ENCODE results near the gene CHRM3.
"Not testable (repeated sequence)": the region's sequence is repeated elsewhere in the genome, so short reads cannot be mapped to it uniquely, and the experiment has no call there.

The CHRM3 gene

DNA sequence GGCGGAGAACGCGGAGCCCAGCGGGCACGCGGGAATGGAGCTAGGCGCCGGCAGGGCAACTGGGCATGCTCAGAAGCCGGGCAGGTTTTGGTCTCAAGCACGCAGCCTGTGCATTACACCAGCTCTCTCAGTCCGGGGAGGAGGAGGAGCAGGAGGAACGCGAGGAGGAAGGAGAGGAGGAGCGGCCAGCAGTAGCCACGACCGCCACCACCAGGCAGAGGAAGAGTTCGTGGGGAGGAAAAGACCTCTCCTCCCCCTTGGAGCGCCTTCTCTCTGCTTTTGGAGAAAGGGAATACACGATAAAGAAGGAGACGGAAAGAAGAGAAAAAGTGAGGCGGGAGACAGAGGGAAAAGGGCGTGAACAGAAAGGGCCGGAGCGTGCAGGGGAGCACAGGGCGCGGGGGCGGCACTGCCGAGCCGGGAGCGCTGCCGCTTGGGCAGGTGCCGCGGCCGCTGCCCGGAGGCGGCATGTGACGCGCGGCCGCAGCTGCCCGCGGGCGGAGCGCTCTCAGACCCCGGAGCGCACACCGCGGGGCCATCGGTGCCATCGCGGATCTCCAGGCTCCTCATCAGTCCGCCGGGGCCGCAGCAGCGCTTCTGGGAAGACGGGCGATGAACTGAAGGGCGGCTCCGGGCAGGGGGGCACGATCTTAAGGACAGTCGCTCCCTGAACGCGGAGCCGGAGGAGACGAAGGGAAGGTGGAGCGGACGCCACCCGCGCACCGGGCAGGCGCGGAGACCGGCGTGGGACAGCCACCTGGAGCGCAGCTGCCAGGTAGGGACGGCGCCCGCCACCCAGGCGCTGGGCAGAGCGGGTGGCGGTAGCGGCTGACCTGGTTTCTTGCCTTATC lies at the start of gene CHRM3:
Gene CHRM3 (plus strand): TSS at position 116 of the 851 bp plus-strand sequence. CDS start 520,884 bp downstream, outside the sequence.
- no peak for DNase-seq

DNA sequence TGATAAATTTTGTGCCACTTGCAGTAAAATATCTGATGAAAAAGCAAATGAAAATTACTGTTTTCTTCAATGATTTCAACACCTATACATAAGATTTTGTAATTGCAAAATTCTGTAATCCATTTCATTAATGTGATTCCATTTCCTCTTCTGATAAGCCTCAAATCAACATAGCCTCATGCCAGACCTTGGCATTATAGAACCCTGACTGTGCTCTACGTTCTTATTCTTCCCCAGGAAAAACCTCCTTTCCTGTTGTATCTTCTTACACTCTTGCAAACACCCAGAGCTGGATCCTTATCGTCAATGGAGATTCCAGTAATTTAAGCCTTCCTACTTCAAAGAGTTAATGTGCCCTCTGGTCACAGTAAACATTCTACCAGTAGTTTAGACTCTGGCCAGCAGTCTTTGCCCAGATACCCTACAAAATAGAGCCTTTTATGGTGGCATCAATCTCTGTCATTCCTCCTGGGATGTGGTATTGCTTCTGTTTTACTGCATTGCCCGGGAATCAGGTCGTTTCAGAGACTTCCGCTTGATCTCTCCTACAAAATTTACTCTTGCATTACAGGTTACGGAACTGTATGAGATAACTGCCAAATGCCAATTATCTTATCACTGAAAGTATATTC lies 48.5 kb upstream of the CHRM3 start:
- no peak for DNase-seq

DNA sequence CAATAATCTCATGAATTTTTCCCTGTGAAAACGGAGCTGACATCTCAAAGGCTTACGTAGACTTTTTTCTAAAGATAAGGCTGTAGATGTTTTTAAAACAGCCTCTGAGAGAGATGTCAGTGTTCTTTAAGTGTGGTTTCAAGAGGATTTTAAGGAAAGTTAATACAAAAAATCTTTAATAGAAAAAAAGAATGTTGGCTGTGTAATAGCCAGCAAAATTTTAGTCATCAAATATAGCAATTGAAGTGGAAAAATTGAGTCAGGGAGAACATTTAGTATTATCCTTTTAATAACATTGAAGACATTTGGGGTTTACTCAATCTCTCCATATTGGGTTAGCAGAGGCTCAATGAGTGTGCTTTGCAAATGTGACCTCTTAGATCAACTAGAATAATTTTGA lies 38.6 kb upstream of the CHRM3 start:
- no peak for DNase-seq

DNA sequence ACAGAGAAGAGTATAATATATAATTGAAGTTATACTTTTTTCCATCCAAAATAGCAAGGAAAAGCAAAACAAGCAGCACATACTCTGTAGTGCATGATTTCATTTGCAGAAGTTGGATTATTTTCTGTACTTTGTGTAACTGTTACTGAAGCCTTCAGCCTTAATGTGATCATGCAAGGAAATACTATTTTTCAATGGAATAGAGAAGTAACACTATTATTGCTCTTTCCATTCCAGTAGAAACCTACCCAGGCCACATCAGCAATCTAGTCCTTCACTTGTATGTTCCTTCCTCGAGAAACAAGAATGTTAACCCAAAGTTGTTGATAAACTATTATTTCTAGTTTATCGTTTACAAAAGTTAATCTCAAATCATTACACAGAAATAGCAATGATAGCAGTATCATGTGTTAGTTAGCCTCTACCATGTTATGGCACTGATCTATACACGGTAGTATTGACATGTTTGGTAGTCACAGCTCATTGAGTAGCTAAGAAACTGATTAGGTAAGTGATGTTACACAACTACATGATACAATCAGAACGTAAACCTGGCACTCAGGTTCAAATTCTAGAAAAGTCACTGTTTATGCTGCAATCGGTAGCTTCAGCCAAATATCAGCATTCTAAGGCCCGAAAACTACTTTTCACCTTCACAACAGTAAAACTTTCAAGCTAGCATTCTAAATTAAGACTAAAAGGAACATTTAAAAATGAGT lies 37.6 kb upstream of the CHRM3 start:
- DNase-seq, result no peak

DNA sequence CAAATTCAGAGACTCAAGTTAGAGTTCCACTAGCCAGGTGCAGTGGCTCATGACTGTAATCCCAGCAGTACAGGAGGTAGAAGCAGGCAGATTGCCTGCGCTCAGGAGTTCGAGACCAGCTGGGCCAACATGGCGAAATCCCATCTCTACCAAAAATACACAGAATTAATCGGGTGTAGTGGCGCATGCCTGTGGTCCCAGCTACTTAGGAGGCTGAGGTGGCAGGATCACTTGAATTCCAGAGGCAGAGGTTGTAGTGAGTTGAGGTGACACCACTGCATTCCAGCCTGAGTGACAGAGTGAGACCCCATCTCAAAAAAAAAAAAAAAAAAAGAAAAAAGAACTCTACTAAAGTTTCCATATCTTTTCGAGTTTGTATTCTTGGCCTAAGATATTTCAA lies 36.7 kb upstream of the CHRM3 start:
- no peak for DNase-seq

DNA sequence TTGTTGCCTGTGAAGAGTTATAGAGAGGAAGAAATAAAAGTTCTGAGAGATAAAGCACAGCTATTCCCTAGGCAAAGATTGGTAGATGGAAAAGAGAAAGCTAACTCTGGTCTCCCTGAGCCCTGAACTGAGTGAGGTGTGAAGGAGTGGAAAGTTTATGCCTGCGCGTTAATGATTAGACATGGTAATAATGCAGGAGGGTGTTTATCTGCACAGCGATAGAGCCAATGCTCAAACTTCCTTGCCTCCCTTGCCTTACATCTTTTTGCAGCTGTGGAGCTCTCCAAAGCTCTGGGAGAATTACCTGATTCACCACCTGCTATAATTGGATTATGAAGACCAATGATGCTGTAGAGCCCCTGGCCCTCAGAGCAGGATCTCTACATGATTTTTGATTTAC lies 32.8 kb upstream of the CHRM3 start:
- no peak for DNase-seq

DNA sequence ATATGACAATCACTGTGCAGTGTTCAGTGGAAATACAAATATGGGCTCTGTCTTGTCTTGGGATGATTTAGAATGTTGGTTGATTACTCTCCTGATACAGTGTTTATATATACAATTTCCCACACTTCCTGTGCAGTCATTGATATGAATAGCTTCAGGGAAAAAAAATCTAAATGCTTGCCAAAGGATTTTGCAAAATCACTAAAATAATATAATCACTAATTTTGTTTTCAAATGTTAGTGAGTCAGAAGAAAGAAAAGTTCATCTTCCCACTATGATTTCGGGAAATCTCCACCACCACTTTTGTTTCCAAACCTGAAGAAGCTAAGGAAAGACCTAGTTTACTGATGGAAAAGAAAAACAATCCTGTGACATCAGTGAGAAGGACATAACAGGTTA lies 32.1 kb upstream of the CHRM3 start:
- no peak for DNase-seq

DNA sequence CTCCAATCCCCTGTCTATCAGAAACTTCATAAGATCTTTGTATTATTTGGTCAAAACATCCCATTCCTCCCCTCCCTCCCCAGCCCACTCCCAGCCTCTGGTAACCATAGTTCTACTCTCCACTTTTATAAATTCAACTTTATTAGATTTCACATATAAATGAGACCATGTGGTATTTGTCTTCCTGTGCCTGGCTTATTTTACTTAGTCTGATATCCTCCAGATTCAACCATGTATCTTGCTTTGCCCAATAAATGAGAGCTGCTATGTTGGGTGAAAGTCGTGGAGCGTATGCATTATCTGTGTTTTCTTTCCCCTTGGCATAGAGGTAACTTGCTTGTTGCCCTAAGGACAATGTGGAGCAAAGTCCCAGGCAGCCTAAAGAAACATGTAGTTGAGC lies 28.5 kb upstream of the CHRM3 start:
- no peak for DNase-seq

DNA sequence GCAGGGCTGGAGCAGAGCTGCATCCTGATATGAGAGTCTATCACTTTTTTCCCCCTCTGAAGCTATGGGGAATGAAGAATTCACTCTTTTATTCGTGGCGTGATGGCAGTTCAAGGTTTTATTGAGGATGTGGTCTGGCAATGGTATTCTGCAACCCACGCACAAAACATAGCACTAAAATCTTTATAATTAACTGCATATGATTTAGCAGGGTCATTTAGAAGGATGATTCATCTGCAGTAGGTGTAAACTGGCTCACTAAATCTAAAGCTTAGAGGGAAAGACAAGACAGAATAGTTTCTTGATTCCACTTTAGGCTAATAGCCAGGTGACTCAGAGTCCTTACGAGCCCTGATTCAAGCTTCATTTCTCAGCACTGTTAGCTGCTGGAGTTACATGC lies 25.0 kb upstream of the CHRM3 start:
- DNase-seq, result no peak

DNA sequence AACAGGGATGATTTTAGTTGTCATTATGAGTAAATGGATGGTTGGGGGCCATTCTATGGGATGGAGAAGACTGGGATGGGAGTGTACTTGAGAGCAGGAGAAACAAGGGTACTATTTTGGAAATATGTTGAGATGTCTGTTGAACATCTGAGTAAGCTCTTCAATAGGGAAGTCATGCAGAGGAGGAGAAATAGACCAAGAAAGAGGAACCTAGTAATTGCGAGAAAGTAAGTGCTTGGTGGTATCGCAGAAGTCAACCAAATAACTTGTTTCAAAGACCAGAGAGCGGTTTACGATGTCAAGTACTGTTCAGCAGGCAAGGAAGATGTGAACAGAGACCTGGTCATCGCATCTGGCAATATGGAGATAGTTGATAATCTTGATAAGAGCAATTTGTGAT lies 22.4 kb upstream of the CHRM3 start:
- no peak for DNase-seq

DNA sequence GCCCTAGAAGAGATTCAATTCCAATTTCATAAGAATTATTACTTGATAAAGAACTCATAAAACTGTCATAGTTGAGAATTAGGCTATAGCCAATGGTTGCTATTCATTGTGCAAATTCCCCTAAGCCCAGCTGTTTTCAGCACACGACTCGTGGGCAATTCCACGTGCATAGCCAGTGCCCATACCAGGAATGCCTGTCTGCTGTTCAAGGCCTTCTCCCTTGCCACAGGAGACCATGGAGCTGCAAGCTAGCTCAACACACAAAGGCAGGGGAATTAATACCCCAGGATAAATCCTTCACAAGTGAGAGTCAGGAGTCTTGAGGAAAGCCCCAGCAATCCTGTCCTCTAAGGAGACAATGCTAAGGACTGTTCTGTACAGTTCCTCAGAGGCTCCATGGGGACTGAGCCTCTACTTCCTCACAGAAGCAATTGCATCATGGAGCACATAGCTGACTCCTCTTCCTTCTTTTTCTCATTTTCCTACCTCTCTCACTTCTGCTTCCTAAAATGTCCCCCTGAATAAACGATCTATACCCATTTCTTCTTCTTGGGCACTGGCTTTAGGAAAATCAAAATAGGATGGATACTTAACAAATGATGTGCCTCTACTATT lies 19.1 kb upstream of the CHRM3 start:
- DNase-seq, result no peak

DNA sequence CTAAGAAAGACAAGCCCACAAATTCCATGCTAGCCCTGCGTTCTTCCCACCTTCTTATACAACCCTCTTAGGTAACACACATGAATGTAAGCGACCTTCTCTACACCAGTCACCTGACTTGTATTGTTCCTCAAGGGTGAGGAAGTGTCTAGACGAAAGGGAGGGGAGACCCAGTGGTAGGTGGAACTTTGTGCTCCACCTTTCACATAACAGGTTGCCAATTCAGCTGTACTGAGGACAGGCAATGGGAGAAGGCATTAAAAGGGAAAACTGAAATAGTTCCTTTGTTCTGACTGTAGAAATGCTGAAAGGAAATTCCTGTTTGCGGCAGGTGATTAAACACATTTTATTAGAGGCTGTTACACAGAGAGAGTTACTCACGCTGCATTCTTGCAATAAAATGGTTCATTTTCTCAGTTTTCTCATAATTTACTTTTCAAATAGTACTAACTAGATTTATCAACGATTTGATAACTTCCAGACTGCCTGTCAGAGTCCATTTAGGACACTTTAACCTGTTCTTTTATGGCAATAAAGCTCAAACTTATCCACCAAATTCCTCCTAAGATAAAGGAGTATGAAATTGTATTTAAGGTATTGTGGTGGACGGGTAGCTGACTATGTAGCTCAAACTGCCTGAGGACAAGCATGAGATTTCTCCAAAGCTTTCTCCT lies 17.8 kb upstream of the CHRM3 start:
- no peak for DNase-seq

DNA sequence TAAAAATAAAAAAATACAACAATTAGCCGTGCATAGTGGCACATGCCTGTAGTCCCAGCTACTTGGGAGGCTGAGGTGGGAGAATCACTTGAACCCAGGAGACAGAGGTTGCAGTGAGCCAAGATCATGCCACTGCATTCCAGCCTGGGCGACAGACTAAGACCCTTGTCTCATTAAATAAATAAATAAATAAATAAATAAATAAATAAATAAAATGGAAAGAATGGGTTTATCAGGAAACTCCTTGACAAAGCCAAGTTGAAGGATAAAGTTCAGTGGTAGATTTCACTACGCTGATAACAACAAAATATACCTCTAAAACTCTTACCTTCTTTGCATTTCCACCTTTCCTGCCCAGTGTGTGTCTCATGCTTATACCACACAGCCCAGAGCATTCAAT lies 15.5 kb upstream of the CHRM3 start:
- DNase-seq, result not testable (repeated sequence)

DNA sequence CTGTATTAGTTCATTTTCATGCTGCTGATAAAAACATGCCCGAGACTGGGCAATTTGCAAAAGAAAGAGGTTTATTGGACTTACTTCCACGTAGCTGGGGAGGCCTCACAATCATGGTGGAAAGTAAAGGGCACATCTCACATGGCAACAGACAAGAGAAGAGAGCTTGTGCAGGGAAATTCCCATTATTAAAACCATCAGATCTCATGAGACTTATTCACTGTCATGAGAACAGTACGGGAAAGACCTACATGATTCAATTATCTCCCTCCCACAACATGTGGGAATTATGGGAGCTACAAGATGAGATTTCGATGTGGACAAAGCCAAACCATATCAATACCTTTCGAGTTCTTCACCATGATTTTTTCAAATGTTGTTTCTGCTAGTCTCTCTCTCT lies 3.7 kb upstream of the CHRM3 start:
- DNase-seq, result no peak

DNA sequence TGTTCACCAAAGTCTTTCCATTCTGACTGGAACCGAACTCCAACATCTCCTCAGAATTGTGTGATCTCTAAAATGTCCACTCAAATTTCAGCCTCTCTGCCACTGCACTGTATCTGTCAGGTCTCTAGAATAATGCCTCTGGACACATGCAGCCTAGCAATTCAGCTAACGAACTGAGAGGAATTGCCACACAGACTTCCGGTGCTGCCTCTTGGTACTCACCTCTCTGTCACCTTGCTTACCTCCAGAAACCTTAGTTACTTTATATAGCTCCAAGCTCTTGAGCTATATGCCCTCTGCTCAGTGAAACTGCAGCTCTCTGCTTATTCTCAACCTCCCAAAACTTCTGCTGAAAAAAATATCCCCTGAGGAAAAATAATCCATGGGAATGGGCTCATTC lies 2.7 kb upstream of the CHRM3 start:
- no peak for DNase-seq

DNA sequence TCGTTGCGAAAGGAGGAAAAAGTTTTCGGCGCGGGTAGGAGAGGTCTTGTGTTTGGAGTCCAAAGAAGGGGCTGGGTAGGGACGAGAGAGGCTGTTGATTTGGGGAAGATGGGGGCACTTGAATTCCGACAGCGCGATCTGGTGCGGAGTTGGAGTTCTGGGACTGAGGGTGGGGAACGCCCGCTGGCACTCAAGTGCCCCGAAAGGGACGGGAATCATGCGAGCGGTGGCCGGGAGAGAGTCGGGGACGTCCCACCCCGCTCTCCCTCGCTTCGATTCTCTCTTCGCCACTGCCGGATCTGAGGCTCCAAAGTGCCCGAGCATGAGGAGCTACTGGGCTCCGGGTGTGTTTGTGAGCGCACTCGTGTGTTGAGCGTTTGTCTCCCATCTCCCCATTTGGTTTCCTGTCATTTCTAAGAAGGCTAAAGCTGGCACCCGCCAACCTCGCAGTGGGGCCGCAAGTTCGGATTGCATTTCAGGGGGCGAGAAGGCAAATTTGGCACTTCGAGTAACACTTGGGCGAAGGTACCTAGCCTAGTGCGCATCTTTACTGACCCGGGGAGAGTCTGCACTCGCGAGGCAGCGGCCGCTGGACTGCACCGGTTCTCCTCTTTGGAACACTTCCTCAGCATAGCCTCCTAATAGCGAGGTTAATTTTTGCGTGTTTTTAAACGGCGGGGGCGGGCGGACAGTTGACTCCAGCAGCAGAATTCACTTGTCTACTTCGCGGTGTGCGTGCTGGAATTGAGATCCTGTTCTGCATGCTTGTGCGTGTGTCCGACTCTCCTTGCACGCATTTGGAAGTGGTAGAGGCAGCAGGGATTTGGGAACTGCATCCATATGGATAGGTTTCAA lies 1.2 kb downstream of the CHRM3 start:
- DNase-seq, result no peak

DNA sequence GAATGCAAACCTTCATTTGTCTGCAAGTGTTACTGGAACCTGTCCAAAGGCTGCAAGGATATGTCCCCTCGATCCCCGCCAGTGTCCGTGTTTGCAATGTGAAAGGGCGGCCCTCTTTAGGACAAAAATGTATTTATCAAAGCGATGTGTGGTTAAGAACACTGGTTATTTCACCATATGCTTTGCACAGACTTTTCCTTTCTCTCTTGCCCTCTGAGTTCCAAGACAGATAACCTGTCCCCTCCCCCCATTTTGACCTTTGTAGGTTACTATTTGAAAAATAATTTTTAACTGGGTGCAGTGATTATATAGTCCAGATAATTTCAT lies 1.8 kb downstream of the CHRM3 start:
- no peak for DNase-seq

DNA sequence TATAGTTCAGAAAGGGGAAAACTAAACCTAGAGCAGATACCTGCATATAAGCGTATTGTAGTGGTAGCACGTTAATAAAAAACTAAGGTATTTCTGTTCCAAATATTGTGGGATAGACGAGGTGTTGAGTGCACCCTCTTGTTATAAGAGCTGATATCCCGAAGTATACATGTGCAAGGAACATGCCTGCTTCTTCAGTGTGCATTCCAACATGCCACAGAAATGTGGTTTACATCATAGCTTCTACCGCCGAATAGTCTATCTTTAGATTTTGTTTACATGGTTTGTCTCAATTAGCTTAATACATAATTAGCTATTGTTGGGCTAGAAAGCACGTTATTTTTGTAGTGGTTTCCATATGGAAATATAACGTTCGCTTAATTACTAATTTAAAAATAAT lies 2.2 kb downstream of the CHRM3 start:
- DNase-seq, result no peak

DNA sequence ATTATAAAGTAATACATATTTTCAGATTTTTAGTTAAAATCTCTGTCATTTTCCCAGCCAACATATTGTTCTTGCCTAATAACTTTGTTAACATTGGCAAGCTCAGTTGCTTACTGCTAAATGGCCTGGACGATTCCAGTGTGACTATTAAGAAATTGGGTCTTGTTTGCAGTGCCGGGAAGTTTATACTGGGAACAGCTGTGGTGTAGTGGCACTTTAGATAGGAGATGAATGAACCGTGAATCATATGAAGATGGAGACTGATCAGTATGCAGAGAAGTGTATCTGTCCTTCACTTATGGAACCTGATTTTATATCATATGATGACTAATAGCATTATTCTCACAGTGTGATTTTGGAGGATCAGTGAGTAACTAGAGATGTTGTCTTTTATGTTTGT lies 3.3 kb downstream of the CHRM3 start:
- no peak for DNase-seq

DNA sequence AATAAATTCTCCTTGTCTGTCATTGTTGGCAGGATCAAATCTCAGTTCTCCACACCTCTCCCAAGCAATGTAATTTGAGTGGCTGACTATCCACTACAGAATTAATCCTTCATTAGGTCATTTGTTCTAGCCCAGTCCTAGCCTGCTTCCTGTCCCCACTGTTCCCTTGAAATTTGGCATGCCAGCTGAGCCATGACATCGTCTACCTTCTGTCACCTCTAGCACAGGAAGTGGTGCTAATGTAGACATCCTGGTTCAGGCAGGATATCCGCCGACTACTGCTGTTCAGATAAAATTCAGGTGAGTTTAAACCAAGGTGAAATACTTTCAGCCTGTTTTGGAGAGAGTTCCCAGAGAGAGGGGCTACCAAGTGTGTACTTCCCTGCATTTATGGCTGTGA lies 5.9 kb downstream of the CHRM3 start:
- no peak for DNase-seq

DNA sequence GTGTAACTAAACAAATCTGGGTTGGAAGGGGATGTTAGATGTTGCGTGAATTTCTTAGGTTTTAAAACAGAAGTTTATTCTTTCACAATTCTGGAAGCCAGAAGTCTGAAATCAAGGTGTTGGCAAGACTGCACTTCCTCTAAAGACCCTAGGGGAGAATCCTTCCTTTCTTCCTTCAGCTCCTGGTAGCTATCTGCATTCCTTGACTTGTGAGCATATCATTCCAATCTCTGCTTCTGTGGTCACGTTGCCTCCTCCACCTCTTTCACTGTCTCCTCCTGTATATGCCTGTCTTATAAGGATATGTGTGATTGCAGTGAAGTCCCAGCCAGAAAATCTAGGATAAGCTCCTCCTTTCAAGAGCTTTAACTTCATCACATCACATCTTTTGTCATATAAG lies 7.7 kb downstream of the CHRM3 start:
- DNase-seq, result no peak

DNA sequence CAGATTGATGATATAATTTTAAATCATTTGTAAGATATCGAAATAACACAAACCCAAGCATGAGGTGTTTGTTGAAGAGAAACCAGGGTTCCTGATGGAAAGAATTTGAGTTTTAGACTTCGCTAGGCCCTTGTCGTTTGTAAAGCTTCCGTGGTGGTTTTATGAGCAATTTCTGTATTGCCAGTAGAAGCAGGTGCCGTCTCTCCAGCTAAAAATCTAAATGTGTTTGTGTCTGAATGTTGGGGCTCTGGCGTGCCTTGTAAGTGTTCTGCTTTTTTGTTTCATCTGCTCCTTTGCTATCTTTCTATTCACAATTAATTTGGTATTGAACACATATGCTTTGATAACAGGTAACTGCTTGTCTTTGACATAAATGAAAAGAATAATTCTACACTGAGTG lies 27.5 kb downstream of the CHRM3 start:
- no peak for DNase-seq

Data from activated naive CD4-positive, alpha-beta T cell (primary cell).